WTC11 (cell line): Measurements from ENCODE around the gene NOL4L. TPM values are rescaled to one million over a fixed set of nuclear protein-coding genes. Genes with fewer than 3 reads are reported as not detected.

Experiments used
- ATAC-seq: fragments of 200-7000 bp; cut with Tn5 transposase; 2 replicates; pipeline ENCODE4 v1.10.0; 2021; ENCODE audit warnings: mild to moderate bottlenecking, moderate library complexity
- CTCF ChIA-PET: fragments of 300-600 bp; sonication (Branson Sonifier 250); formaldehyde crosslinking; loops from one replicate; lab custom pipeline; 2021; ENCODE audit warnings: antibody characterized with exemption; lab: Charles Lee
- POLR2A ChIA-PET: fragments of 350-600 bp; sonication (Branson Sonifier 250); formaldehyde crosslinking; loops from one replicate; lab custom pipeline; 2021; ENCODE audit warnings: antibody characterized with exemption; lab: Charles Lee
- DNase-seq: peaks from one replicate; pipeline ENCODE4 v3.0.0; 2021; ENCODE audit warnings: low spot score
- H3K27ac Mint-ChIP-seq: 2 replicates; pipeline ENCODE4 v1.8.0; 2021; ENCODE audit warnings: mixed read lengths
- H3K27me3 Mint-ChIP-seq: 2 replicates; pipeline ENCODE4 v1.8.0; 2021; ENCODE audit warnings: low read depth, mild to moderate bottlenecking, moderate library complexity, mixed read lengths
- H3K36me3 Mint-ChIP-seq: 2 replicates; pipeline ENCODE4 v1.8.0; 2021; ENCODE audit warnings: mixed read lengths
- H3K4me1 Mint-ChIP-seq: 2 replicates; pipeline ENCODE4 v1.8.0; 2022; ENCODE audit warnings: mixed read lengths
- H3K4me3 Mint-ChIP-seq: 2 replicates; pipeline ENCODE4 v1.8.0; 2021; ENCODE audit warnings: mild to moderate bottlenecking, moderate library complexity, mixed read lengths
- H3K9me3 Mint-ChIP-seq: 2 replicates; pipeline ENCODE4 v1.8.0; 2021; ENCODE audit warnings: mixed read lengths
- ATF1 ChIP-seq: sonication (generic); formaldehyde crosslinking; IDR thresholded peaks from 2 replicates; pipeline ENCODE4 v1.8.1; 2023; ENCODE audit warnings: mild to moderate bottlenecking, moderate library complexity, missing genetic modification reagents
- E2F1 ChIP-seq: sonication (generic); formaldehyde crosslinking; IDR thresholded peaks from 2 replicates; pipeline ENCODE4 v1.8.0; 2022; ENCODE audit warnings: mild to moderate bottlenecking, missing genetic modification reagents
- E2F5 ChIP-seq: sonication (generic); formaldehyde crosslinking; IDR thresholded peaks from 2 replicates; pipeline ENCODE4 v1.8.1; 2022; ENCODE audit warnings: mild to moderate bottlenecking, moderate library complexity, missing genetic modification reagents
- ELF4 ChIP-seq: sonication (generic); formaldehyde crosslinking; IDR thresholded peaks from 2 replicates; pipeline ENCODE4 v1.8.1; 2022; ENCODE audit warnings: low read depth, mild to moderate bottlenecking, moderate library complexity, missing genetic modification reagents
- ESRRA ChIP-seq: sonication (generic); formaldehyde crosslinking; IDR thresholded peaks from 2 replicates; pipeline ENCODE4 v1.8.1; 2022; ENCODE audit warnings: mild to moderate bottlenecking, missing genetic modification reagents, borderline replicate concordance
- FOXP4 ChIP-seq: sonication (generic); formaldehyde crosslinking; IDR thresholded peaks from 2 replicates; pipeline ENCODE4 v1.8.0; 2022; ENCODE audit warnings: mild to moderate bottlenecking, missing genetic modification reagents
- GABPB1 ChIP-seq: sonication (generic); formaldehyde crosslinking; IDR thresholded peaks from 2 replicates; pipeline ENCODE4 v1.8.1; 2023; ENCODE audit warnings: mild to moderate bottlenecking, missing genetic modification reagents
- IRF1 ChIP-seq: sonication (generic); formaldehyde crosslinking; IDR thresholded peaks from 2 replicates; pipeline ENCODE4 v1.8.0; 2023; ENCODE audit warnings: missing genetic modification reagents
- NFYB ChIP-seq: sonication (generic); formaldehyde crosslinking; conservative IDR thresholded peaks from 2 replicates; pipeline ENCODE4 v1.8.0; 2022; ENCODE audit warnings: low read depth, missing genetic modification reagents
- PRRX2 ChIP-seq: fragments of 250-450 bp; sonication (Bioruptor Pico); IDR thresholded peaks from 2 replicates; pipeline ENCODE4 v1.8.0; 2021; ENCODE audit warnings: mild to moderate bottlenecking
- RELA ChIP-seq: sonication (generic); formaldehyde crosslinking; IDR thresholded peaks from 2 replicates; pipeline ENCODE4 v1.8.1; 2022; ENCODE audit warnings: missing genetic modification reagents, mild to moderate bottlenecking, borderline replicate concordance
- SMAD3 ChIP-seq: sonication (generic); formaldehyde crosslinking; IDR thresholded peaks from 2 replicates; pipeline ENCODE4 v1.8.0; 2022; ENCODE audit warnings: missing genetic modification reagents, mild to moderate bottlenecking, borderline replicate concordance
- SP1 ChIP-seq: sonication (generic); formaldehyde crosslinking; conservative IDR thresholded peaks from 2 replicates; pipeline ENCODE4 v1.8.1; 2022; ENCODE audit warnings: missing genetic modification reagents
- TEAD1 ChIP-seq: sonication (generic); formaldehyde crosslinking; IDR thresholded peaks from 2 replicates; pipeline ENCODE4 v1.8.0; 2022; ENCODE audit warnings: mild to moderate bottlenecking, missing genetic modification reagents
- ZNF219 ChIP-seq: sonication (generic); formaldehyde crosslinking; IDR thresholded peaks from 2 replicates; pipeline ENCODE4 v1.8.0; 2023; ENCODE audit warnings: missing genetic modification reagents, mild to moderate bottlenecking, borderline replicate concordance
- ZNF532 ChIP-seq: fragments of 250-450 bp; sonication (Bioruptor Pico); IDR thresholded peaks from 2 replicates; pipeline ENCODE4 v1.9.0; 2021; ENCODE audit warnings: mild to moderate bottlenecking, borderline replicate concordance
- total RNA-seq: library from RNA; stranded (reverse); gene quantifications from 3 replicates; pipeline ENCODE4 v1.2.3, GENCODE V29; 2021

The NOL4L gene
- total RNA-seq, 1 experiment from 2014 or later: 29.0 TPM

GRCh38 chr20:32451682-32452461 lies 133.3 kb downstream of the NOL4L start:
- Mint-ChIP-seq H3K9me3 (no peaks in the 10 kb centered on the region), H3K27ac (no peak overlapping the region), H3K4me3 (no peak overlapping the region), H3K36me3 (peaks cover 25% of the 10 kb centered on the region), H3K27me3 (no peaks in the 10 kb centered on the region), H3K4me1 (no peaks in the 10 kb centered on the region)
- ChIA-PET CTCF (interaction anchor here (0.5 to 1.3 kb wide), 4 partner anchors 9 to 992 kb away, joined by 3 to 4 read pairs (median 3); no protein-coding TSS in a partner anchor), POLR2A (no interaction called here)
- ATAC-seq (no peak), DNase-seq (no peak)
- TF ChIP-seq RELA (CRISPR knock-in tag) (no peak), GABPB1 (CRISPR knock-in tag) (no peak), ZNF532 (CRISPR knock-in tag) (no peak), ZNF219 (CRISPR knock-in tag) (no peak), ESRRA (CRISPR knock-in tag) (no peak), TEAD1 (CRISPR knock-in tag) (no peak), ELF4 (CRISPR knock-in tag) (no peak), SP1 (CRISPR knock-in tag) (no peak), PRRX2 (CRISPR knock-in tag) (no peak), E2F5 (no peak)

- Mint-ChIP-seq H3K4me3 (no peak overlapping the region), H3K27ac (0 out of 2 replicates have a peak overlapping the region, but pooled peaks have one; percentile 36), H3K27me3 (no peaks in the 10 kb centered on the region), H3K36me3 (peaks cover 29% of the 10 kb centered on the region), H3K9me3 (no peaks in the 10 kb centered on the region), H3K4me1 (no peaks in the 10 kb centered on the region)
- DNase-seq (no peak), ATAC-seq (no peak)
- CTCF ChIA-PET: interaction anchor here (1.3 kb wide), 2 partner anchors 8 to 30 kb away, joined by 3 to 4 read pairs; no protein-coding TSS in a partner anchor
- POLR2A ChIA-PET: no interaction called here
- TF ChIP-seq IRF1 (CRISPR knock-in tag) (no peak), GABPB1 (CRISPR knock-in tag) (no peak), NFYB (no peak), FOXP4 (CRISPR knock-in tag) (no peak), SMAD3 (CRISPR knock-in tag) (no peak), PRRX2 (CRISPR knock-in tag) (no peak), ATF1 (CRISPR knock-in tag) (no peak), ELF4 (CRISPR knock-in tag) (no peak), E2F1 (CRISPR knock-in tag) (no peak)
Measured at GRCh38 chr20:32451340-32451681, 133.8 kb downstream of the NOL4L start.
